K562 (cell line): ENCODE data around the gene POLR3E. TPM values are rescaled to one million over a fixed set of nuclear protein-coding genes. Genes with fewer than 3 reads are reported as not detected.

ENCODE experiments used
- ATAC-seq: fragments of 200-7000 bp; cut with Tn5 transposase; 3 replicates; pipeline ENCODE4 v1.9.1; 2020; ENCODE audit warnings: moderate library complexity
- BruUV-seq: library from RNA; stranded (reverse); fragments of 400-500 nt; replicated peaks from 2 replicates; lab custom pipeline; 2021; lab: Mats Ljungman, UMichigan
- CTCF ChIA-PET: fragments of 300-600 bp; formaldehyde crosslinking; extraction: SDS; loops from one replicate; lab custom pipeline; 2021; ENCODE audit warnings: low intra/inter-chr PET ratio; lab: Yijun Ruan, JAX
- POLR2A ChIA-PET: fragments of 300-600, 350-650 bp; sonication (Branson Sonifier 250); formaldehyde crosslinking; extraction: SDS; loops from one replicate; lab custom pipeline; 2021; ENCODE audit warnings: antibody characterized with exemption, inconsistent platforms; lab: Yijun Ruan, JAX
- DNase-seq, 4 experiments: peaks; one replicate each; pipeline versions ENCODE4 v3.0.0 to v3.0.0-alpha.2; 2011 to 2018; ENCODE audit warnings: low spot score in 3 of 4, mixed read lengths in 3 of 4; ENCODE audit errors: extremely low read depth in 1 of 4
- FAIRE-seq: peaks from 2 replicates; lab custom pipeline; 2011; peaks lifted over from hg19 to GRCh38; lab: Jason Lieb, UNC
- H2AFZ ChIP-seq: 2 replicates; pipeline ENCODE4 v1.6.0; 2011; ENCODE audit warnings: low read depth, low read length, control low read depth, inconsistent platforms
- H3K27ac ChIP-seq: fragments of 200-600 bp; 3 replicates; pipeline ENCODE4 v1.8.0; 2011; ENCODE audit warnings: low read depth, mild to moderate bottlenecking, control low read depth, inconsistent platforms, low read length, moderate library complexity, mixed read lengths; ENCODE audit errors: extremely low read depth
- H3K27me3 ChIP-seq, 2 experiments: fragments of 300-600 bp in 1 of 2; 2 replicates in 1 of 2; 3 replicates in 1 of 2; pipeline versions ENCODE4 v1.6.0 to v1.8.0; 2011; ENCODE audit warnings: inconsistent platforms in 2 of 2, low read length in 2 of 2, mild to moderate bottlenecking in 1 of 2, mixed read lengths in 1 of 2, moderate library complexity in 1 of 2; ENCODE audit not compliant: control insufficient read depth in 2 of 2, insufficient read depth in 2 of 2
- H3K36me3 ChIP-seq: fragments of 300-600 bp; 3 replicates; pipeline ENCODE4 v1.8.0; 2011; ENCODE audit warnings: mild to moderate bottlenecking, low read length, inconsistent platforms; ENCODE audit not compliant: control insufficient read depth, insufficient read depth
- H3K4me1 ChIP-seq, 2 experiments: fragments of 200-600 bp in 1 of 2; replicated peaks in 1 of 2; 2 replicates in 1 of 2; 3 replicates in 1 of 2; pipeline versions ENCODE4 v1.5.1 to v1.8.0; 2011; ENCODE audit warnings: inconsistent platforms in 2 of 2, low read length in 2 of 2, mild to moderate bottlenecking in 1 of 2, mixed read lengths in 1 of 2, moderate library complexity in 1 of 2; ENCODE audit not compliant: control insufficient read depth in 2 of 2, insufficient read depth in 2 of 2
- H3K4me2 ChIP-seq: 2 replicates; pipeline ENCODE4 v1.6.1; 2011; ENCODE audit warnings: low read length, control low read depth, inconsistent platforms, mixed read lengths; ENCODE audit not compliant: insufficient read depth
- H3K4me3 ChIP-seq: fragments of 200-600 bp; sonication (generic), shearing (Covaris generic); 2 replicates; pipeline ENCODE4 v1.5.1; 2016; ENCODE audit warnings: control low read depth, inconsistent platforms
- H3K79me2 ChIP-seq: fragments of 200-600 bp; 3 replicates; pipeline ENCODE4 v1.8.0; 2011; ENCODE audit warnings: low read length, inconsistent platforms; ENCODE audit not compliant: control insufficient read depth, insufficient read depth
- H3K9ac ChIP-seq, 2 experiments: 2 replicates each; pipeline versions ENCODE4 v1.6.0 to v1.6.1; 2011; ENCODE audit warnings: low read depth in 2 of 2, low read length in 2 of 2, control low read depth in 1 of 2, inconsistent platforms in 1 of 2, mild to moderate bottlenecking in 1 of 2, mixed read lengths in 1 of 2; ENCODE audit not compliant: insufficient read depth in 1 of 2
- H3K9me1 ChIP-seq: one replicate; pipeline ENCODE4 v1.6.0; 2011; ENCODE audit warnings: inconsistent platforms, mild to moderate bottlenecking, low read length, moderate library complexity; ENCODE audit not compliant: control insufficient read depth, insufficient read depth
- H3K9me3 ChIP-seq: replicated peaks from 2 replicates; pipeline ENCODE4 v1.5.1; 2011; ENCODE audit warnings: low read depth, low read length, inconsistent platforms; ENCODE audit not compliant: control insufficient read depth, insufficient read depth
- H4K20me1 ChIP-seq: replicated peaks from 2 replicates; pipeline ENCODE4 v1.6.1; 2011; ENCODE audit warnings: low read length, inconsistent platforms, mixed read lengths; ENCODE audit not compliant: control insufficient read depth, insufficient read depth
- BACH1 ChIP-seq: fragments of 200-800 bp; sonication (Bioruptor generic); IDR thresholded peaks from 2 replicates; pipeline ENCODE4 v1.6.1; 2016; ENCODE audit warnings: missing genetic modification characterization, missing compliant biosample characterization
- CAMTA2 ChIP-seq: fragments of 250-450 bp; sonication (Bioruptor Pico); conservative IDR thresholded peaks from 2 replicates; pipeline ENCODE4 v1.5.1; 2022
- FOXA1 ChIP-seq: fragments of 450-650 bp; IDR thresholded peaks from 2 replicates; pipeline ENCODE4 v1.6.1; 2016; ENCODE audit warnings: mild to moderate bottlenecking, borderline replicate concordance
- GABPB1 ChIP-seq: sonication (generic); formaldehyde crosslinking; IDR thresholded peaks from 2 replicates; pipeline ENCODE4 v1.8.0; 2022; ENCODE audit warnings: mild to moderate bottlenecking, missing genetic modification reagents
- NONO ChIP-seq, 2 experiments: fragments of 200-400 bp in 1 of 2; fragments of 450-650 bp in 1 of 2; formaldehyde crosslinking in 1 of 2; IDR thresholded peaks; 2 replicates each; pipeline ENCODE4 v1.6.1; 2017; ENCODE audit warnings: low read depth in 2 of 2, mild to moderate bottlenecking in 2 of 2, moderate library complexity in 2 of 2, low read length in 1 of 2
- RBM25 ChIP-seq: fragments of 200-400 bp; formaldehyde crosslinking; IDR thresholded peaks from 2 replicates; pipeline ENCODE4 v1.6.1; 2018; ENCODE audit warnings: low read length, low read depth, moderate library complexity; ENCODE audit not compliant: severe bottlenecking
- ZNF507 ChIP-seq: conservative IDR thresholded peaks from 2 replicates; pipeline ENCODE4 v1.6.1; 2017; ENCODE audit warnings: missing genetic modification characterization, missing compliant biosample characterization
- WGBS: fragments of 100-300 bp; shearing (Covaris generic); methylation state at CpG from one replicate; pipeline ENCODE4 v1.1.6; 2016; ENCODE audit warnings: low coverage, mixed read lengths; ENCODE audit not compliant: insufficient coverage; ENCODE audit errors: missing lambda C conversion rate; 5-methylcytosine and 5-hydroxymethylcytosine counted together
- in situ Hi-C: fragments of 300-500 bp; cut with MboI; formaldehyde crosslinking; loops from 4 replicates; pipeline ENCODE4 v1.15.0; 2018; ENCODE audit warnings: inconsistent platforms, mixed read lengths
- intact Hi-C: fragments of 100-400 bp; cut with micrococcal nuclease; formaldehyde crosslinking; loops from 2 replicates; pipeline ENCODE4 v1.14.2; 2022
- polyA plus RNA-seq, 8 experiments: library from polyadenylated mRNA; depleted of rRNA in 4 of 8; stranded (reverse) in 5 of 8; unstranded in 3 of 8; fragments of >200 nt; fragmentation: Nextera tagmentation in 2 of 8; fragmentation: Illumina TruSeq in 1 of 8; extraction: Ambion mirVana in 2 of 8; extraction: Trizol in 1 of 8; gene quantifications; 2 replicates each; pipeline versions ENCODE4 v1.2.1 to v1.2.3, GENCODE V29; 2011 to 2014; ENCODE audit warnings: inconsistent platforms in 1 of 8, missing spikeins in 1 of 8
- total RNA-seq, 7 experiments: library from RNA; depleted of rRNA in 6 of 7; stranded (reverse); fragments of >200 nt in 6 of 7; fragmentation: Illumina TruSeq in 2 of 7; extraction: Trizol in 2 of 7; gene quantifications; 2 replicates each; pipeline versions ENCODE4 v1.2.1 to v1.2.3, GENCODE V29; 2011 to 2021; ENCODE audit warnings: low replicate concordance in 1 of 7

Gene POLR3E
- total and polyA plus RNA-seq, 9 of the 15 experiments (the other 6 are each of a cell fraction or from before 2014, with no cell fraction given) = 17.7 to 151 (median 82.6) TPM

DNA sequence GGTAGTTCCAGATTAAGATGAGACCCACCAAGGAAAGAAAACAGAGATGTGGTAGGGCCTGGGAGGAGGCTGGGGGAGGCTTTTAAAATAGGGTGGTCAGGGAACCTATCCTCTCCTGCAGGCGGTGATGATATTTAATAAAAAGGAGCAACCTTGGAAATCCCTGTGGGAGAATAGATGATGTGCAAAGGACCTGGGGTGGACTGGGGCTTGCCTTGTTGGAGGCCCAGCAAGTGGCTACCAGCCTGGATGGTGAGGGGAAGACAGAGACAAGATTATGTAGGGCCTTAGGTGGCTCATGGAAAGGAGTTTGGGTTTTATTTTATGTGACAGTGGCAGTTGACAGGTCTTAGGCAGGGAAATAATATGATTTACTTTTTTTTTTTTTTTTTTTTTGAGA, 1.8 kb downstream of the POLR3E start:
- Histone ChIP-seq H3K27ac (0 out of 3 replicates have a peak overlapping the region, but pooled peaks have one; percentile 89), H3K4me2 (peak overlapping the region; percentile 94), H3K27me3 (no peaks in the 10 kb centered on the region), H2AFZ (no peak overlapping the region), H3K4me3 (peak overlapping the region; percentile 96; the same call in 1 of the 2 replicates), H3K9me1 (peaks cover 1% of the 10 kb centered on the region), H4K20me1 (peaks cover 31% of the 10 kb centered on the region), H3K4me1 (peaks cover 10 to 15% of the 10 kb centered on the region in 2 experiments; a peak in 4 of 5 replicates), H3K9me3 (no peaks in the 10 kb centered on the region), H3K9ac (peak overlapping the region; percentile 67 to 94; a peak in 1 of 4 replicates), H3K36me3 (peaks cover 51% of the 10 kb centered on the region), H3K79me2 (peaks cover 65% of the 10 kb centered on the region)
- intact Hi-C loops (loop anchor here (5.0 kb wide), 1 partner anchor 302 kb away; no protein-coding TSS in a partner anchor), in situ Hi-C loops (loop anchor here (5.0 kb wide), 1 partner anchor 92 kb away; the partner anchor contains the start of gene EEF2K)
- ATAC-seq (no peak), DNase-seq (peak in 1 of 4 experiments; percentile 11), FAIRE-seq (no peak)
- ChIA-PET POLR2A (interaction anchor here (0.6 to 3.0 kb wide), 9 partner anchors 9 to 107 kb away, joined by 3 to 13 read pairs (median 7); partner anchors contain the start of gene EEF2K), CTCF (interaction anchor here (3.3 kb wide), 1 partner anchor 93 kb away, joined by 30 read pairs; the partner anchor contains the start of gene EEF2K)
- TF ChIP-seq CAMTA2 (CRISPR knock-in tag) (no peak), RBM25 (peak; percentile 21), ZNF507 (tag) (no peak), GABPB1 (CRISPR knock-in tag) (no peak), BACH1 (no peak), NONO (IDR thresholded peaks at IDR 0.05; ENCODE audit: low read depth in 2 of 2, low read length in 1 of 2) (no peak), FOXA1 (no peak)
- no TSS peak for BruUV-seq
- 100% methylated on average over 1 of the region's 1 CpG for WGBS
